SK-N-SH treated with all-trans-retinoic acid at 6 μM for 48 hours (cell line): Measurements from ENCODE around the gene IGLL1.

ENCODE experiments used
- ATAC-seq: fragments of 200-7000 bp; cut with Tn5 transposase; 3 replicates; pipeline ENCODE4 v1.9.1; 2020; ENCODE audit warnings: mild to moderate bottlenecking, moderate library complexity
- ARNTL ChIP-seq: fragments of 450-650 bp; formaldehyde crosslinking; IDR thresholded peaks from 2 replicates; pipeline ENCODE4 v1.5.0; 2020; ENCODE audit warnings: low read depth, mild to moderate bottlenecking, moderate library complexity, borderline replicate concordance
- BACH2 ChIP-seq: fragments of 250-450 bp; sonication (Bioruptor Pico); IDR thresholded peaks from 2 replicates; pipeline ENCODE4 v1.9.0; 2021; ENCODE audit warnings: mild to moderate bottlenecking, borderline replicate concordance
- CSDC2 ChIP-seq: fragments of 250-450 bp; sonication (Bioruptor Pico); IDR thresholded peaks from 2 replicates; pipeline ENCODE4 v1.5.0; 2020; ENCODE audit warnings: mild to moderate bottlenecking, moderate library complexity
- ESRRG ChIP-seq: fragments of 250-450 bp; sonication (Bioruptor Pico); IDR thresholded peaks from 2 replicates; pipeline ENCODE4 v1.6.1; 2021; ENCODE audit warnings: mild to moderate bottlenecking
- GLIS3 ChIP-seq: fragments of 250-450 bp; sonication (Bioruptor Pico); IDR thresholded peaks from 2 replicates; pipeline ENCODE4 v1.5.0; 2020; ENCODE audit warnings: mild to moderate bottlenecking, moderate library complexity
- ISL1 ChIP-seq: fragments of 250-450 bp; sonication (Bioruptor Pico); IDR thresholded peaks from 2 replicates; pipeline ENCODE4 v2.1.2; 2022; ENCODE audit warnings: mild to moderate bottlenecking, moderate library complexity
- OSR1 ChIP-seq: fragments of 250-450 bp; sonication (Bioruptor Pico); IDR thresholded peaks from 2 replicates; pipeline ENCODE4 v1.8.0; 2022; ENCODE audit warnings: moderate library complexity, mild to moderate bottlenecking, inconsistent platforms
- PPARA ChIP-seq: fragments of 250-450 bp; sonication (Bioruptor Pico); IDR thresholded peaks from 2 replicates; pipeline ENCODE4 v1.5.0; 2020; ENCODE audit warnings: mild to moderate bottlenecking, borderline replicate concordance
- SNAI2 ChIP-seq: fragments of 250-450 bp; sonication (Bioruptor Pico); IDR thresholded peaks from 2 replicates; pipeline ENCODE4 v1.5.0; 2020; ENCODE audit warnings: mild to moderate bottlenecking, moderate library complexity
- ZC3H10 ChIP-seq: fragments of 250-450 bp; sonication (Bioruptor Pico); IDR thresholded peaks from 2 replicates; pipeline ENCODE4 v1.5.1; 2021; ENCODE audit warnings: mild to moderate bottlenecking, moderate library complexity
- ZFP3 ChIP-seq: fragments of 250-450 bp; sonication (Bioruptor Pico); IDR thresholded peaks from 2 replicates; pipeline ENCODE4 v1.5.0; 2020; ENCODE audit warnings: mild to moderate bottlenecking, moderate library complexity
- ZFP30 ChIP-seq: fragments of 450-650 bp; formaldehyde crosslinking; IDR thresholded peaks from 2 replicates; pipeline ENCODE4 v1.5.0; 2022; ENCODE audit warnings: mild to moderate bottlenecking, moderate library complexity
- ZNF565 ChIP-seq: fragments of 450-650 bp; formaldehyde crosslinking; conservative IDR thresholded peaks from 2 replicates; pipeline ENCODE4 v1.5.0; 2020; ENCODE audit warnings: low read depth, mild to moderate bottlenecking, moderate library complexity
- ZNF70 ChIP-seq: fragments of 450-650 bp; formaldehyde crosslinking; IDR thresholded peaks from 2 replicates; pipeline ENCODE4 v1.5.0; 2020; ENCODE audit warnings: mild to moderate bottlenecking, moderate library complexity
- ZNF8 ChIP-seq: fragments of 450-650 bp; formaldehyde crosslinking; IDR thresholded peaks from 2 replicates; pipeline ENCODE4 v1.5.0; 2020; ENCODE audit warnings: mild to moderate bottlenecking, moderate library complexity
- TF ChIP-seq, protein P1 (sequence below): fragments of 250-450 bp; sonication (Bioruptor Pico); IDR thresholded peaks from 2 replicates; pipeline ENCODE4 v1.8.0; 2020; ENCODE audit warnings: mild to moderate bottlenecking, moderate library complexity, borderline replicate concordance
- TF ChIP-seq, protein P2 (sequence below): fragments of 250-450 bp; sonication (Bioruptor Pico); IDR thresholded peaks from 2 replicates; pipeline ENCODE4 v1.8.0; 2021; ENCODE audit warnings: low read depth, mild to moderate bottlenecking, moderate library complexity, borderline replicate concordance
- TF ChIP-seq, protein P3 (sequence below): fragments of 250-450 bp; sonication (Bioruptor Pico); IDR thresholded peaks from 2 replicates; pipeline ENCODE4 v1.5.1; 2020; ENCODE audit warnings: low read depth, mild to moderate bottlenecking, moderate library complexity
- TF ChIP-seq, protein P4 (sequence below): fragments of 250-450 bp; sonication (Bioruptor Pico); IDR thresholded peaks from 2 replicates; pipeline ENCODE4 v1.5.1; 2021; ENCODE audit warnings: mild to moderate bottlenecking, moderate library complexity

IGLL1 gene

DNA sequence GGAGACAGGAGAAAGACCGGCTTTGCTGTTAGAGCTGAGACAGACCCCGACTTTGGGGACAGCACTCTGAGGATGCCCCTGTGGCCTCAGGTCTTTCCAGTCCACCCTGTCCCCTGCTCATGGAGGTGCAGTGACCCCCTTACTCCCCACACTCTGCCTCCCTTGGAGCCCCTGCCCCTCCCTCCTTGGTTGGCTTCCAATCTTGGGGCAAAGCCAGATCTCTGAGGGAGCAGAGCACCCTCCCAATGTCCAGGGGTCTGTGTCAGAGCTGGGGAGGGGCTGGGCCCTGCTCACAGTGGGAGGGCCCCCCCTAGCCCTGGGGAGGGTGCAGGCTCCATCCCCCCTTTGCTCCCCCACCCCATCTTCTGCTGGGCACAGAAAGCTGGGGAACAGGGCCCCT, 50.0 kb downstream of the IGLL1 start:
- no peak for ATAC-seq
- TF ChIP-seq ZNF70: no peak
- TF ChIP-seq, protein P1, sequence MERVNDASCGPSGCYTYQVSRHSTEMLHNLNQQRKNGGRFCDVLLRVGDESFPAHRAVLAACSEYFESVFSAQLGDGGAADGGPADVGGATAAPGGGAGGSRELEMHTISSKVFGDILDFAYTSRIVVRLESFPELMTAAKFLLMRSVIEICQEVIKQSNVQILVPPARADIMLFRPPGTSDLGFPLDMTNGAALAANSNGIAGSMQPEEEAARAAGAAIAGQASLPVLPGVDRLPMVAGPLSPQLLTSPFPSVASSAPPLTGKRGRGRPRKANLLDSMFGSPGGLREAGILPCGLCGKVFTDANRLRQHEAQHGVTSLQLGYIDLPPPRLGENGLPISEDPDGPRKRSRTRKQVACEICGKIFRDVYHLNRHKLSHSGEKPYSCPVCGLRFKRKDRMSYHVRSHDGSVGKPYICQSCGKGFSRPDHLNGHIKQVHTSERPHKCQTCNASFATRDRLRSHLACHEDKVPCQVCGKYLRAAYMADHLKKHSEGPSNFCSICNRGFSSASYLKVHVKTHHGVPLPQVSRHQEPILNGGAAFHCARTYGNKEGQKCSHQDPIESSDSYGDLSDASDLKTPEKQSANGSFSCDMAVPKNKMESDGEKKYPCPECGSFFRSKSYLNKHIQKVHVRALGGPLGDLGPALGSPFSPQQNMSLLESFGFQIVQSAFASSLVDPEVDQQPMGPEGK (CRISPR knock-in tag): no peak
- TF ChIP-seq BACH2 (CRISPR knock-in tag): no peak
- TF ChIP-seq ZNF565: no peak
- no peak for TF ChIP-seq ZNF8 (CRISPR knock-in tag)
- no peak for TF ChIP-seq ARNTL
- TF ChIP-seq, protein P2, sequence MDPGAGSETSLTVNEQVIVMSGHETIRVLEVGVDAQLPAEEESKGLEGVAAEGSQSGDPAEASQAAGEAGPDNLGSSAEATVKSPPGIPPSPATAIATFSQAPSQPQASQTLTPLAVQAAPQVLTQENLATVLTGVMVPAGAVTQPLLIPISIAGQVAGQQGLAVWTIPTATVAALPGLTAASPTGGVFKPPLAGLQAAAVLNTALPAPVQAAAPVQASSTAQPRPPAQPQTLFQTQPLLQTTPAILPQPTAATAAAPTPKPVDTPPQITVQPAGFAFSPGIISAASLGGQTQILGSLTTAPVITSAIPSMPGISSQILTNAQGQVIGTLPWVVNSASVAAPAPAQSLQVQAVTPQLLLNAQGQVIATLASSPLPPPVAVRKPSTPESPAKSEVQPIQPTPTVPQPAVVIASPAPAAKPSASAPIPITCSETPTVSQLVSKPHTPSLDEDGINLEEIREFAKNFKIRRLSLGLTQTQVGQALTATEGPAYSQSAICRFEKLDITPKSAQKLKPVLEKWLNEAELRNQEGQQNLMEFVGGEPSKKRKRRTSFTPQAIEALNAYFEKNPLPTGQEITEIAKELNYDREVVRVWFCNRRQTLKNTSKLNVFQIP (CRISPR knock-in tag): no peak

DNA sequence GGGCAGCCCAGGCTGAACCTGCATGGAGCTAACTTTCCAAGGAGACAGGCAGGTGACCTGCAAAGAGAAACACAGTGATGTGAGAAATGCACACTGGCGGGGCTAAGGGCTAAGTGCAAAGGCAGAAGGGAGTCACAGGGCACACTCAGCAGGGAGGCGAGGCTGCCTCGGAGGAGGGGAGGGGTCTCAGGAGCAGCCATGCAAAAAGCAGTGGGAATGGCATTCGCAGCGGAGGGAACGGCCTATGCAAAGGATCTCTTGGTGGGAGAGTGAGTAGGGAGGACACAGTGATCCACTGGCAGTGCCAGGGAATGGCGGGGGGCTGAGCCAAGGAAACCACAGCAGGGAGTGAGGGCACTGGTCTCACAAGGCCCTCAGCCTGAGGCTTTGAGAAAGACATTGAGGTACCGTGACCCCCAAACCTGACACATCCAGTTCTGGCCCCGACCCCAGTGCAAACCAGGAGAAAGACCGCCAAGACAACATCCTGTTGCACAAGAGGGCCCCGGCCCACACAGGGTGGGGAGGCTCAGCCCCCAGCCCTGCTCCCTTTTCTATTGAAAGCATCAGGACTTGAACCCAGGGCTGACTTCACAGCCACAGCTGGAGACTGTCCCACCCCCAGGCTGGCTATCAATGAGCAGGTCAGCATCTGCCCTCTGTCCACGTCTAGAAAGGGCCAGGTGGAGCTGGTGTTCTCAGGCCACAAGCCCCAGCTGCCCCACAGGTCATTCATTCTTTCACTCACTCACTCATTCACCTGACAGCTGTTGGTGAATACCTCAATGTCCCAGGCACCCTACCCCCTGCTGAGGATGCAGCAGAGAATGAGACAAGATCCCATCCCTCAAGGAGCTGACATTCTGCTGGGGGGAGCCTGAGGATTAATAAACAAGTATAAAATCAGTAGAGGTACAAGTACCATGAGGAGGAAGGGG, 50.7 kb downstream of the IGLL1 start:
- TF ChIP-seq GLIS3 (no peak), ARNTL (no peak), ZNF8 (CRISPR knock-in tag) (no peak), ZC3H10 (CRISPR knock-in tag) (no peak), ESRRG (no peak), SNAI2 (CRISPR knock-in tag) (no peak), ISL1 (CRISPR knock-in tag) (no peak), OSR1 (no peak)
- TF ChIP-seq, protein P3, sequence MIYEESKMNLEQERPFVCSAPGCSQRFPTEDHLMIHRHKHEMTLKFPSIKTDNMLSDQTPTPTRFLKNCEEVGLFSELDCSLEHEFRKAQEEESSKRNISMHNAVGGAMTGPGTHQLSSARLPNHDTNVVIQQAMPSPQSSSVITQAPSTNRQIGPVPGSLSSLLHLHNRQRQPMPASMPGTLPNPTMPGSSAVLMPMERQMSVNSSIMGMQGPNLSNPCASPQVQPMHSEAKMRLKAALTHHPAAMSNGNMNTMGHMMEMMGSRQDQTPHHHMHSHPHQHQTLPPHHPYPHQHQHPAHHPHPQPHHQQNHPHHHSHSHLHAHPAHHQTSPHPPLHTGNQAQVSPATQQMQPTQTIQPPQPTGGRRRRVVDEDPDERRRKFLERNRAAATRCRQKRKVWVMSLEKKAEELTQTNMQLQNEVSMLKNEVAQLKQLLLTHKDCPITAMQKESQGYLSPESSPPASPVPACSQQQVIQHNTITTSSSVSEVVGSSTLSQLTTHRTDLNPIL (CRISPR knock-in tag): no peak
- TF ChIP-seq, protein P4, sequence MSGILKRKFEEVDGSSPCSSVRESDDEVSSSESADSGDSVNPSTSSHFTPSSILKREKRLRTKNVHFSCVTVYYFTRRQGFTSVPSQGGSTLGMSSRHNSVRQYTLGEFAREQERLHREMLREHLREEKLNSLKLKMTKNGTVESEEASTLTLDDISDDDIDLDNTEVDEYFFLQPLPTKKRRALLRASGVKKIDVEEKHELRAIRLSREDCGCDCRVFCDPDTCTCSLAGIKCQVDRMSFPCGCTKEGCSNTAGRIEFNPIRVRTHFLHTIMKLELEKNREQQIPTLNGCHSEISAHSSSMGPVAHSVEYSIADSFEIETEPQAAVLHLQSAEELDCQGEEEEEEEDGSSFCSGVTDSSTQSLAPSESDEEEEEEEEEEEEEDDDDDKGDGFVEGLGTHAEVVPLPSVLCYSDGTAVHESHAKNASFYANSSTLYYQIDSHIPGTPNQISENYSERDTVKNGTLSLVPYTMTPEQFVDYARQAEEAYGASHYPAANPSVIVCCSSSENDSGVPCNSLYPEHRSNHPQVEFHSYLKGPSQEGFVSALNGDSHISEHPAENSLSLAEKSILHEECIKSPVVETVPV (CRISPR knock-in tag): no peak
- TF ChIP-seq, protein P1 (CRISPR knock-in tag): no peak
- TF ChIP-seq, protein P2 (CRISPR knock-in tag): no peak

DNA sequence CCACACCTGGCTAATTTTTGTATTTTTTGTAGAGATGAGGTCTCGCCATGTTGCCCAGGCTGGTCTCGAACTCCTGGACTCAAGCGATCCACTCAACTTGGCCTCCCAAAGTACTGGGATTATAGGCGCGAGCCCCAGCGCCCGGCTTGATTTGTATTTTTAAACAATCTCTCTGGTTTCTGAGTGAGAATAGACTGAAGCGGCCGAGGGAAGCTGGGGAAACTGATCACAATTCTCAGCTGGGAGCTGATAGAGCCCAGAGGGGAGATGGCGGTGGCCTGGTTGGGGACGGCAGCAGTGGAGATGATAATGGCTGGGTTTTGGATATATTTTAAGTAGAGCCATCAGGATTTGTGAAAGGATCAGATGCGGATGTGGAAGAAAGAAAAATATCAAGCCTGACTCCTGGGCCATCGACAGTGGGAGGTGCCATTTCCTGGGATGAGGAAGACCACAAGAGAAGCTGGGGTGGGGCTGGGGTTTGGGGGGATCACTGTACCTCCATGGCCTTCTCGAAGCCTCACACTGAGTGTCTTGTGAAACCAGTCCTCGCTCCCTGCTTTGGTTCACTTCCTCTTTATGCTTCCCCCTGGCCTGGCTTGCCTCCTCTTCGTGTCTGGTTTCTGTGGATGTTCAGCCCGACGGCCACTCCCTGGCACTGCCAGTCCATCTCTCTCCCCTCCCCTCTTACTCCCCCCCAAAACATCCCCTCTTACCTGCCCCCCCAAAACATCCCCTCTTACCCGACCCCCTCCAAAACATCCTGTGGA, 51.9 kb downstream of the IGLL1 start:
- TF ChIP-seq CSDC2 (CRISPR knock-in tag) (no peak), PPARA (CRISPR knock-in tag) (no peak), ZFP3 (CRISPR knock-in tag) (no peak), ZC3H10 (CRISPR knock-in tag) (no peak), SNAI2 (CRISPR knock-in tag) (no peak), GLIS3 (no peak), ZFP30 (no peak)
- TF ChIP-seq, protein P4 (CRISPR knock-in tag): no peak
- no peak for ATAC-seq

More for the DNA sequence above, 50.7 kb downstream of the IGLL1 start:
- ATAC-seq: no peak
